Pancreas (tissue), 10 donors: Measurements from ENCODE around the gene BEX1. TPM values are rescaled to one million over a fixed set of nuclear protein-coding genes. Genes with fewer than 3 reads are reported as not detected.
A peak's percentile ranks its signal among the peaks of the same experiment; 100 is the strongest.
"Not testable (repeated sequence)": the region's sequence is repeated elsewhere in the genome, so short reads cannot be mapped to it uniquely, and the experiment has no call there.

Experiments used
- ATAC-seq, 4 donors: fragments of 200-7000 bp; cut with Tn5 transposase; one replicate each; pipeline versions ENCODE4 v1.8.0 to v1.9.1; 2020; ENCODE audit warnings: mild to moderate bottlenecking in 4 of 4, moderate library complexity in 4 of 4
- DNase-seq, 6 donors: peaks; one replicate each; pipeline ENCODE4 v3.0.0-alpha.2; 2020
- FAIRE-seq: peaks from 2 replicates; lab custom pipeline; 2012; peaks lifted over from hg19 to GRCh38; lab: Jason Lieb, UNC
- H3K27ac ChIP-seq, 4 donors: fragments of 200-600 bp; sonication (generic); 1 replicate in 3 of 4; 2 replicates in 1 of 4; pipeline versions ENCODE4 v1.5.0 to v1.8.0; 2020
- H3K27me3 ChIP-seq, 4 donors: fragments of 200-600 bp; one replicate each; pipeline ENCODE4 v1.8.0; 2021
- H3K36me3 ChIP-seq, 3 donors: fragments of 200-600 bp; sonication (generic) in 1 of 3; one replicate each; pipeline versions ENCODE4 v1.5.0 to v1.8.0; 2020 to 2021
- H3K4me1 ChIP-seq, 3 donors: fragments of 200-600 bp; one replicate each; pipeline ENCODE4 v1.8.0; 2021
- H3K4me3 ChIP-seq, 4 donors: fragments of 200-600 bp; sonication (generic) in 2 of 4; one replicate each; pipeline versions ENCODE4 v1.5.0 to v1.8.0; 2020 to 2021
- H3K9me3 ChIP-seq, 4 donors: fragments of 200-600 bp; one replicate each; pipeline ENCODE4 v1.8.0; 2021
- WGBS, 2 donors: extraction: QIAGEN DNeasy Blood & Tissue Kit; methylation state at CpG; one replicate each; pipeline ENCODE4 v1.1.7; 2013; 5-methylcytosine and 5-hydroxymethylcytosine counted together
- intact Hi-C, 3 donors: fragments of 100-400 bp; cut with DNase I; formaldehyde crosslinking; loops; one replicate each; pipeline versions ENCODE4 v1.11.1 to v1.14.2; 2022
- polyA plus RNA-seq, 2 donors: library from polyadenylated mRNA; stranded (reverse); fragments of 200-250 nt; gene quantifications; one replicate each; pipeline ENCODE4 v1.2.3, GENCODE V29; 2013
- total RNA-seq, 6 donors: library from RNA; stranded (reverse); fragmentation: NEBNext Ultra II Directional in 4 of 6; extraction: Animal tissue kit (Norgen Biotek cat#: 25700) in 4 of 6; gene quantifications; one replicate each; pipeline versions ENCODE4 v1.2.1 to v1.2.4, GENCODE V29; 2021 to 2023
- TF ChIP-seq, protein P1 (sequence below), 4 donors: fragments of 200-600 bp; sonication (generic) in 3 of 4; IDR thresholded peaks; one replicate each; pipeline versions ENCODE4 v1.5.0 to v1.8.0; 2021; ENCODE audit warnings: antibody characterized with exemption in 4 of 4
- donor health status: healthy with polysubstance abuse.
- donor health status: DM: no; HTN: no; CAD: no; lungs with moderate emphysema.
- donor health status: DM: no; HTN: no; CAD: no.
- donor health status: control.
- donor health status: control.
- donor health status: Bipolar disorder and iron deficiency.
- donor health status: DM: yes; HTN: yes; CAD: no.
- donor health status: DM: no; HTN: no; CAD: no.
- donor health status: DM: no; HTN: no; CAD: no.
- donor health status: DM: yes; HTN: yes; CAD: no.

The BEX1 gene
- 10 to 100 TPM; 13.5 to 43.5 (median 22.3) TPM for total RNA-seq
- 100 to 1,000 TPM in 1 of 2 donors, 10 to 100 TPM in 1; 52.1 to 263 TPM for polyA plus RNA-seq

DNA sequence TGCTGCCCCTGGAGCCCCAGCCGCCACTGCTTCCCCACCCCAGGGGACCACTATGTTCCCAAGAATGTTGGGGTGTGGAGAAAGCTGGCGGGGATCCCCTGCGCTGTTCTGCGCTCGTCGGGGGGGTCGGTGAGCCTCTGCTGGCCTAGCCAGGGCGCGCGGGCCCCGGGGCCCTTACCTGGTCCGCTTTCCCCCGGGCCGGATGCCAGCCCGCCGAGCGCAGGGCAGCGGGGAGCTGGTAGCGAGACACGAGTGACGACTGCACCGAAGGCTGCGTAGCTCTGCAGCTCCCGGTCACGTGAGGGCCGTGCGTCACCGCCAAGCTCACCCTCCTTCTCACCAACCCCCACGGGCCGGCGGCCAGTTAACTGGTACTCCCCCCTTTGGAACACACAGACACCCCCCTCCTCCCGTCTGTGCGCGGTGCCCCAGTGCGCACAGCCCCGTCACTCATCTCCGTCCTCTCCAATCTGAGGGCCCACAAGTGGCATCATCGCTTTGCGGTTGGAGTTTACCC lies at the start of gene BEX1:
Gene BEX1, minus strand, starts transcription at position 254 of the 517 bp plus-strand sequence. CDS start 897 bp downstream, outside the sequence.
- 2 to 33% methylated on average over 37 to 39 of the region's 39 CpGs for WGBS, 2 donors
- ATAC-seq, result peak; percentile 89 to 96 (median 92)
- TF ChIP-seq, protein P1, sequence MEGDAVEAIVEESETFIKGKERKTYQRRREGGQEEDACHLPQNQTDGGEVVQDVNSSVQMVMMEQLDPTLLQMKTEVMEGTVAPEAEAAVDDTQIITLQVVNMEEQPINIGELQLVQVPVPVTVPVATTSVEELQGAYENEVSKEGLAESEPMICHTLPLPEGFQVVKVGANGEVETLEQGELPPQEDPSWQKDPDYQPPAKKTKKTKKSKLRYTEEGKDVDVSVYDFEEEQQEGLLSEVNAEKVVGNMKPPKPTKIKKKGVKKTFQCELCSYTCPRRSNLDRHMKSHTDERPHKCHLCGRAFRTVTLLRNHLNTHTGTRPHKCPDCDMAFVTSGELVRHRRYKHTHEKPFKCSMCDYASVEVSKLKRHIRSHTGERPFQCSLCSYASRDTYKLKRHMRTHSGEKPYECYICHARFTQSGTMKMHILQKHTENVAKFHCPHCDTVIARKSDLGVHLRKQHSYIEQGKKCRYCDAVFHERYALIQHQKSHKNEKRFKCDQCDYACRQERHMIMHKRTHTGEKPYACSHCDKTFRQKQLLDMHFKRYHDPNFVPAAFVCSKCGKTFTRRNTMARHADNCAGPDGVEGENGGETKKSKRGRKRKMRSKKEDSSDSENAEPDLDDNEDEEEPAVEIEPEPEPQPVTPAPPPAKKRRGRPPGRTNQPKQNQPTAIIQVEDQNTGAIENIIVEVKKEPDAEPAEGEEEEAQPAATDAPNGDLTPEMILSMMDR (IDR thresholded peaks at IDR 0.05), result no peak
- H3K4me3 ChIP-seq, result peak within 1 kb of the TSS; percentile 5 to 43 (median 32)
- no peaks in the 10 kb centered on the region for H3K4me1 ChIP-seq
- no peaks in the 10 kb centered on the region for H3K9me3 ChIP-seq
- no peak for FAIRE-seq
- peak; percentile 44 to 91 (median 80) for DNase-seq
- intact Hi-C loops, result no loop called here
- peak within 1 kb of the TSS in 2 of 4 donors; percentile 45 to 49 for H3K27ac ChIP-seq
- no peaks in the 10 kb centered on the region for H3K36me3 ChIP-seq
- H3K27me3 ChIP-seq, result no peaks in the 10 kb centered on the region

DNA sequence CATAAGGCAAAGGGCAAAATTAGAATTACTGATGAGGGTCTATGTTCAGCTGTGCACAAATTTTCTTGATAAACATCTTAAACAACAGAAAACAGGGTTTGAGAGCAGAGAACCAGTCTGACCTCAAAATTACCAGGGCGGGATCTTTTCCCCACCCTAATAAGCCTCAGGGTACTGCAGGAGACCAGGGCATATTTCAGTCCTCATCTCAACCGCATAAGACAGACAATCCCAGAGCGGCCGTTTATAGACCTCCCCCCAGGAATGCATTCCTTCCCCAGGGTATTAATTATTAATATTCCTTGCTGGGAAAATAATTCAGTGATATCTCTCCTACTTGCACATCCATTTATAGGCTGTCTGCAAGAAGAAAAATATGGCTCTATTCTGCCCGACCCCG lies 45.5 kb upstream of the BEX1 start:
- DNase-seq, intact Hi-C loops: not testable (repeated sequence)

DNA sequence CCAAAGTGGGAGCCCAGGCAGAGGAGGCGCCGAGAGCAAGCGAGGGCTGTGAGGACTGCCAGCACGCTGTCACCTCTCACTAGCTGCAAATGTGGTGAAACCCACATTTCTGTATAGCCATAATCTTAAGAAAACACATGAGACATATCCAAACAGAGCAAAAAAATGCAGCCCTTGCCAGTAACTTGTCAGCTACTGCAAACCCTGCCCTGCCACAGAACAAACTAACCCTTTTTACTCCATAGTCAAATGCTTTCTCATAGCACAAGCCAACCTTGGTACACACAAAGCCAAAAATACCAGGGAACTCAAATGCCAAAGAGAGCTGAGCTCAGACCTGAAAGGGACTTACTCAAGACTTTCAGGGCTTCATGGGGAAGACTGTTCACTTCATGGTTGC lies 43.9 kb upstream of the BEX1 start:
- FAIRE-seq (no peak), DNase-seq (peak in 2 of 6 donors; percentile 28 to 39)

More for the DNA sequence above, 45.5 kb upstream of the BEX1 start:
- H3K27me3 ChIP-seq, H3K9me3 ChIP-seq, H3K4me1 ChIP-seq, H3K4me3 ChIP-seq, FAIRE-seq, ATAC-seq, H3K27ac ChIP-seq, H3K36me3 ChIP-seq: not testable (repeated sequence)
- WGBS, 2 donors, result 80 to 90% methylated on average over 6 of the region's 6 CpGs

GRCh38 chrX:103107227-103107737 lies 43.3 kb upstream of the BEX1 start:
- intact Hi-C loops, H3K27me3 ChIP-seq, H3K27ac ChIP-seq, ATAC-seq, FAIRE-seq, H3K4me1 ChIP-seq, H3K36me3 ChIP-seq, H3K4me3 ChIP-seq, H3K9me3 ChIP-seq: not testable (repeated sequence)
- 83 to 87% methylated on average over 21 of the region's 21 CpGs for WGBS, 2 donors
- peak in 1 of 6 donors; percentile 64 for DNase-seq

More for the DNA sequence above, 43.9 kb upstream of the BEX1 start:
- ATAC-seq, result peak; percentile 44 to 96 (median 78)
- Histone ChIP-seq H3K4me3 (no peak overlapping the region), H3K9me3 (no peaks in the 10 kb centered on the region), H3K27me3 (no peaks in the 10 kb centered on the region), H3K36me3 (no peaks in the 10 kb centered on the region), H3K4me1 (no peaks in the 10 kb centered on the region), H3K27ac (no peak overlapping the region)
- TF ChIP-seq, protein P1 (IDR thresholded peaks at IDR 0.05), result no peak
- WGBS, 2 donors, result 39 to 75% methylated on average over 4 of the region's 4 CpGs
- intact Hi-C loops, result no loop called here

DNA sequence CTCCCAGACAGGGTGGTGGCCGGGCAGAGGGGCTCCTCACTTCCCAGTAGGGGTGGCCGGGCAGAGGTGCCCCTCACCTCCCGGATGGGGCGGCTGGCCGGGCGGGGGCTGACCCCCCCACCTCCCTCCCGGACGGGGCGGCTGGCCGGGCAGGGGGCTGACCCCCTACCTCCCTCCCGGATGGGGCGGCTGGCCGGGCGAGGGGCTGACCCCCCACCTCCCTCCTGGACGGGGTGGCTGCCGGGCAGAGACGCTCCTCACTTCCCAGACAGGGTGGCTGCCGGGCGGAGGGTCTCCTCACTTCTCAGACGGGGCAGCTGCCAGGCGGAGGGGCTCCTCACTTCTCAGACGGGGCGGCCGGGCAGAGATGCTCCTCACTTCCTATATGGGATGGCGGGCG lies 40.4 kb upstream of the BEX1 start:
- WGBS, 2 donors, result 84 to 98% methylated on average over 11 to 25 of the region's 26 CpGs
- H3K9me3 ChIP-seq, intact Hi-C loops, H3K4me3 ChIP-seq, H3K27ac ChIP-seq, H3K36me3 ChIP-seq, H3K27me3 ChIP-seq, FAIRE-seq, ATAC-seq, H3K4me1 ChIP-seq: not testable (repeated sequence)
- peak in 1 of 6 donors; percentile 68 for DNase-seq

DNA sequence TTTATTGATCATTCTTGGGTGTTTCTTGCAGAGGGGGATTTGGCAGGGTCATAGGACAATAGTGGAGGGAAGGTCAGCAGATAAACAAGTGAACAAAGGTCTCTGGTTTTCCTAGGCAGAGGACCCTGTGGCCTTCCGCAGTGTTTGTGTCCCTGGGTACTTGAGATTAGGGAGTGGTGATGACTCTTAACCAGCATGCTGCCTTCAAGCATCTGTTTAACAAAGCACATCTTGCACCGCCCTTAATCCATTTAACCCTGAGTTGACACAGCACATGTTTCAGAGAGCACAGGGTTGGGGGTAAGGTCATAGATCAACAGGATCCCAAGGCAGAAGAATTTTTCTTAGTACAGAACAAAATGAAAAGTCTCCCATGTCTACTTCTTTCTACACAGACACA lies 39.9 kb upstream of the BEX1 start:
- H3K4me1 ChIP-seq, H3K36me3 ChIP-seq, H3K27ac ChIP-seq, DNase-seq, intact Hi-C loops, H3K4me3 ChIP-seq, H3K27me3 ChIP-seq, H3K9me3 ChIP-seq, ATAC-seq, FAIRE-seq: not testable (repeated sequence)
- WGBS, 2 donors, result no CpG with 5 or more reads among the region's 2 CpGs
